A673 (cell line): ENCODE data around the gene SRRT. TPM values are rescaled to one million over a fixed set of nuclear protein-coding genes. Genes with fewer than 3 reads are reported as not detected.

ENCODE experiments used
- microRNA-seq: library from miRNA; unstranded; fragments of <30 nt; microRNA quantifications from one replicate; pipeline ENCODE4 v1.2.0, GENCODE V29; 2021
- total RNA-seq: library from RNA; stranded (reverse); gene quantifications from 2 replicates; pipeline ENCODE4 v1.2.3, GENCODE V29; 2021

Gene SRRT
- total RNA-seq, 1 experiment from 2014 or later: 277 TPM

Small RNA genes lying within 50 kb of the gene (microRNA-seq; reads per million reads assigned to microRNA genes)
- 1.1 reads per million for gene MIR6875

Other genes with a start within 250 kb of the SRRT start
- gene TFR2, start 233.6 kb upstream of the SRRT start, total RNA-seq: 1.4 and 2.0 TPM in 2 replicates
- 0.31 TPM in 1 of 2 replicates, not detected in the other for gene ACTL6B, start 218.7 kb upstream of the SRRT start, total RNA-seq
- 225 and 243 TPM in 2 replicates for gene GNB2, start 201.4 kb upstream of the SRRT start, total RNA-seq
- 47.4 and 51.9 TPM in 2 replicates for gene GIGYF1, start 180.9 kb upstream of the SRRT start, total RNA-seq
- 68.8 and 72.6 TPM in 2 replicates for gene POP7, start 169.0 kb upstream of the SRRT start, total RNA-seq
- 0.21 TPM in 1 of 2 replicates, not detected in the other for gene EPO, start 154.6 kb upstream of the SRRT start, total RNA-seq
- not detected in 2 replicates for gene ZAN, start 141.5 kb upstream of the SRRT start, total RNA-seq
- 90.4 and 92.6 TPM in 2 replicates for gene EPHB4, start 47.6 kb upstream of the SRRT start, total RNA-seq
- 23.8 and 26.1 TPM in 2 replicates for gene SLC12A9, start 22.4 kb upstream of the SRRT start, total RNA-seq
- gene TRIP6, start 7.7 kb upstream of the SRRT start, total RNA-seq: 114 and 140 TPM in 2 replicates
- gene UFSP1, start 14.6 kb downstream of the SRRT start, total RNA-seq: 4.7 and 5.0 TPM in 2 replicates
- 0.52 and 0.87 TPM in 2 replicates for gene ACHE, start 20.8 kb downstream of the SRRT start, total RNA-seq
- 1.7 and 2.0 TPM in 2 replicates for gene MUC3A, start 74.4 kb downstream of the SRRT start, total RNA-seq
- 0.67 and 0.94 TPM in 2 replicates for gene MUC12, start 94.5 kb downstream of the SRRT start, total RNA-seq
- not detected in 2 replicates for gene MUC17, start 145.0 kb downstream of the SRRT start, total RNA-seq
- 27.5 and 32.3 TPM in 2 replicates for gene TRIM56, start 210.4 kb downstream of the SRRT start, total RNA-seq